Midbrain (tissue), 1 donor: ENCODE measurements around the gene SPEF1.
"Not testable (repeated sequence)": the region's sequence is repeated elsewhere in the genome, so short reads cannot be mapped to it uniquely, and the experiment has no call there.

Experiments used
- DNase-seq: peaks from one replicate; lab custom pipeline; 2025; lab: John Stamatoyannopoulos, UW

SPEF1 gene, protein sequence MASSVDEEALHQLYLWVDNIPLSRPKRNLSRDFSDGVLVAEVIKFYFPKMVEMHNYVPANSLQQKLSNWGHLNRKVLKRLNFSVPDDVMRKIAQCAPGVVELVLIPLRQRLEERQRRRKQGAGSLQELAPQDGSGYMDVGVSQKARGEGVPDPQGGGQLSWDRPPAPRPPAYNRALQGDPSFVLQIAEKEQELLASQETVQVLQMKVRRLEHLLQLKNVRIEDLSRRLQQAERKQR

DNA sequence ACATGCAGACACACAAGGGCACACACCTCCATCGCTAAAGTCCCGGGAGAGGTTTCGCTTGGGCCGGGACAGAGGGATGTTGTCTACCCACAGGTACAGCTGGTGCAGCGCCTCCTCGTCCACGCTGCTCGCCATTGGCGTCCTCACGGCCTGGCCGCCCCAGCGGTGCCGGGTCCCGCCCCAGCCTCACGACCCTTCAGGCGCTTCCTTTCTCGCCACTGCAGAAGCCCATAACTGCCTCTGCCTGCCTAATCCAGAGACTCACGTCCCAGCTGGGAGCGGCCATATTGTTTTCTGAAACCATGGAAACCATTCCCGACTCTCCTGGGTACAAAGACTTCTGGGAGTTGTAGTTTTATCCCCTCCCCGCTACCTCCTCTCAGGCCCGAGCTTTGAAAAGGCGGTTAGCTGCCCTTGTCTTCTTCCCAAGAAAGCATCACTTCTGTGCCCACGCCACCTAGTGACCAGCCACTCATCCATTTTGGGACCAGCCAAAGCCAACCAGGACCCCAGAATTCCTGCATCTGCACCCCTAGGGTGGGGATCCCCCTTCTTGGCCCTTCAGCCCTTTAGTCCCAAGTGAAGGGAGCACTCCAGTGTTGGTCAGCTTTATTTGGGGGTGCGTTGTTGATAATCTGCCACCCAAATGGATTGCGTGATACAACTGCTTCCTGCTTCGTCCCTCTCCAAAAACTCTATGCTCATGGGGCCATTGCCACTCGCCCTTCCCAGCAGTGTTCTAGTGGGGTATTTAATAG, at the start of gene SPEF1:
Gene SPEF1 (minus strand): TSS at position 296 of the 758 bp plus-strand sequence. CDS start 161 bp downstream, at position 135.
- DNase-seq, result peak; percentile 91

DNA sequence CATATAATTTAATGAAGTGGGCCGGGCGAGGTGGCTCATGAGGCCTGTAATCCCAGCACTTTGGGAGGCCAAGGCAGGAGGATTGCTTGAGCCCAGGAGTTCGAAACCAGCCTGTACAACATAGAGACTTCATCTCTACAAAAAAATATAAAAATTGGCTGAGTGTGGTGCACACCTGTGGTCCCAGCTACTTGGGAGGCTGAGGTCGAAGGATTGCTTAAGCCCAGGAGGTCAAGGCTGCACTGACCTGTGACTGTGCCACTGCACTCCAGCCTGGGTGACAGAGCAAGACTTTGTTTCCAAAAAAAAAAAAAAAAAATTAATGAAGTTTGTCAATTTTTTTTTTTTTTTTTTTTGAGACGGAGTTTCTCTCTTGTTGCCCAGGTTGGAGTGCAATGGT, 48.6 kb upstream of the SPEF1 start:
- not testable (repeated sequence) for DNase-seq

DNA sequence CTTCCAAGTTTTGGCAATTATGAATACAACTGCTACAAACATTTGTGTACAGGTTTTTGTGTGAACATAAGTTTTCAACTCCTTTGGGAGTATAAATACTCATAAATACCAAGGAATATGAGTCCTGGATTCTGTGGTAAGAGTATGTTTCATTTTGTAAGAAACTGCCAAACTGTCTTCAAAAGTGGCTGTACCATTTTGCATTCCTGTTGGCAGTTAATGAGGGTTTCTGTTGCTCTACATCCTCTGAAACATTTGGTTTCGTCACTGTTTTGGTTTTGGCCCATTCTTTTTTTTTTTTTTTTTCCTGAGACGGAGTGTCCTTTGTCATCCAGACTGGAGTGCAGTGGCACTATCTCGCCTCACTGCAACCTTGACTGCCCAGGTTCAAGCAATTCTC, 47.5 kb upstream of the SPEF1 start:
- DNase-seq, result no peak

DNA sequence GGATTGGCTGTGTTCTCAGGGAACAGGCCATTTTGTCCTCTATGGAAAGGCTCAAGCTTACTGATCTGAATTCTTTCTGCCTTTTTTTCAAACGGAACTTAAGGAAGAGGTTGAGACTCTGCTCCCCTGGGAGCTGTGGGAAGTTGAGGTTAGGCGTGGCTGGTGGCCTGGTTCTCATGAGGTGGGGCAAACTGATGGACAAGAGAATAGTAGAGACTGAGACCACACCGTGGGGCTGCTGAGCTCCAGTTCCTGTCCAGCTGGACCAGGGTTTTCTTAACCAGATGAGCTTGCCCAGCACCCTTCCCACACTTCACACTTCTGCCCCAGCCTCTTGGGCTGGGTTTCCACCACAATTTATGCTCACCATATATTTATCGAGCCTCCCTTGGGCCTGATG, 45.2 kb upstream of the SPEF1 start:
- DNase-seq, result no peak

DNA sequence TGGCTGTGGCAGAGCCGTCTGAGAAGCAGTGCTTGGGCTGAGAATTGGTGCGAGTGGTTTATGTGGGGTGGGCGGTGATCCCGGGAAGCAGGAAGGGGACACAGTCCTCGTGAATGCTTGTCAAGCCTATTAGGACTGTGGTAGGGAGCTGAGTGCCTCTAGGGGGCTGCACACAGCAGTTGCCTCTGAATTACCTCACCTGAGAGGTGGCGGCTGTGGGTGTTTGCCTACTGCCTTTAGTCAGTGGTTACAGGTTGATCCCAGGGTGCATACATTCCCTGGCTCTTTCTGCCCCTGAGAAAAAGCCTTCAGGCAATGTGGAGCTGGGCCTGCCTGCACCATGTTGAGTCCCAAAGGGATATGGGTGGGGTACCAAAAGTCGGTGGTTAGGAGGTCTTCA, 44.3 kb upstream of the SPEF1 start:
- no peak for DNase-seq

DNA sequence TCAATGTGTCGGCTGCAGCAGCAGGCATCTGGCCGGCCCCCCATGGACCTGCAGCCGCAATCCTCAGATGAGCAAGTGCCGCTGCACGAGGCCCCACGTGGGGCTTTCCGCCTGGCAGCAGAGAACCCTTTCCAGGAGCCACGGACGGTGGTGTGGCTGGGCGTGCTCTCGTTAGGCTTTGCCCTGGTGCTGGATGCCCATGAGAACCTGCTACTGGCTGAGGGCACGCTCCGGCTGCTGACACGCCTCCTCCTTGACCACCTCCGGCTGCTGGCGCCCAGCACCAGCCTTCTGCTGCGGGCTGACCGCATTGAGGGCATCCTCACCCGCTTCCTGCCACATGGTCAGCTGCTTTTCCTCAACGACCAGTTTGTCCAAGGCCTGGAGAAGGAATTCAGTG, 42.6 kb upstream of the SPEF1 start:
- DNase-seq, result no peak

DNA sequence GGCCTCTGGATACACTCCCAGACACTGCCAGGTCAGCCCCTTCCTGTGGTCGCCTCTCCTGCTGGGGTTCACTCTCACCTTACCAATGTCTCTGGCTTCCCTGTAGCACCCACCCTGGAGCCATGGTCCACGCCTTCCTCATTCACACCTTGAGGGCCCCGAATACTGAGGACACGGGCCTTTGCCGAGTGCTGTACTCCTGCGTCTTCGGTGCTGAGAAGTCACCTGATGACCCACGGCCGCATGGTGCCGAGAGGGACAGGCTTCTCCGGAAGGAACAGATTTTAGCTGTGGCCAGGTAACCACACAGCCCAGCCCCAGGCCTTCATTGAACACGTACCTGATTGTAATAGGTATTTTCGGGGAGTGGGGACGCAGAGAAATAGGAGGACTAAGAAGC, 40.7 kb upstream of the SPEF1 start:
- no peak for DNase-seq

DNA sequence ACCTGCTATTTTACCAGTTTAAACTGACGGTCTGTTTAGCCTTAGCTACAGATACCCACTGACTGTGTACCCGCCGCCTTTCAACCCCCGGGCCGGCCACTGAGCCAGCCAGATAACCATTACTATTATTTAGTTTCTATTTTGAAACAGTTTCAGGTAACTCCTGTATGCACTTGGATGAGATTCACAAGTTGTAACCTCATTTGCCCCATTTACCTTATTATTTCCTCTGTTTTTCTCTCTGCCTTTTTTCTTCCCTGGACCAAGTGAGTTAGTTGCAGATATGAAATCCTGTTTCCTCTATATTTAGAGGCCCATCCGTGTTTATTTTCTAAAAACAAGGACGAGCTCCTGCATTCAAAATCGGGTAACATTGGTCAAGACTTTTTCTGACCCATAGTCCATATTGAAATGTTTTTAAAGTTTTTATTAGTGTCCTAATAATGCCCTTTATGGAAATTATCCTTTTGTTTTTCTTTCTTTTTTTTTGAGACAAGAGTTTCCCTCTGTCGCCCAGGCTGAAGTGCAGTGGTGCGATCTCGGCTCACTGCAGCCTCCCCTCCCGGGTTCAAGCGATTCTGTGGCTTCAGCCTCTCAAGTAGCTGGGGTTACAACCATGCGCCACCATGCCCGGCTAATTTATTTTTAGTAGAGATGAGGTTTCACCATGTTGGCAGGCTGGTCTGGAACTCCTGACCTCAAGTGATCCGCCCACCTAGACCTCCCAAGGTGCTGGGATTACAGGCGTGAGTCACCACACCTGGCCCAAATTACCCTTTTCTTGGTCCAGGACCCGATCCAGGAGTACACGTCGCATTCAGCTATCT, 39.9 kb upstream of the SPEF1 start:
- DNase-seq, result no peak

DNA sequence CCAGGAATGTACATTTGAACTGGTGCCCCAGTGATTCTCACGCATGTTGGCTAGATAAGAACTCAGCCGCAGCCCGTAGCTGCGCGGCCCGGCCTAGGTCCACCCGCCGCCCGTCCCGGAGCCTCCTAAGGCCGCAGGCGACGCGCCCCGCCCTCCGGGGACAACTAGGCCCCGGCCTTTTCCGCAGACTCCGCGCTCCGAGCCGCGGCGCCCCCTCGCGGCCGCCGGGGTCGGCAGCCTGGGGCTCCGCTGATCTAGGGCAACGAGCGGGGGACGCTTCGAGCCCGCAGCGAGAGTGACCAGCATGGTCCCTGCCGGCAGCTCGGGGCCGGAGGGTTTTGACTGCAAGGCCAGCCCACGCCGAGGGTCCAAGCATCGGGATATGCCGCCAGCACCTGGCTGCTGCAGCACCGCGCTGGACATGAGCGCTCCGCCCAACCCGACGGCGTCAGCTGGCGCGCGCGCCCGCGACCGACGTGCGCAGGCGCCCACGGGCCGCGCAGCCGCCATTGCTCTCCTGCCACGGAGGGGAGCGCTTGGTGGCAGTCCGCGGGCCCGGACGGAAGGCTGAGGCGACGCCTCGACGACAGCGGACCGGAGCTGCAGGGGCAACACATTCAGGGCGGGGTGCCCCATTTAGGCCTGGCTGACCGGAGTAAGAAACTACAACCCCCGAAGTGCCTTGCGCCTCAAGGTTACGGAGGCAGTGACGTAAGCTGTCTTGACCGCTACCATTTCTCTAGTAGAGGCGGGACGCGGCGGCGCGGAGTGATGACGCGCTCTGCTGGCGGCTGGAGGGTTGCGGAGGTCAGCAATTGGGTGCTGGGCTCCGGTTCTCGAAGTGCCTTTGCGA, 39.0 kb upstream of the SPEF1 start, which contains the start of gene AP5S1:
Gene AP5S1 (plus strand): TSS at position 500 of the 853 bp plus-strand sequence. CDS start 1,571 bp downstream, outside the sequence.
- DNase-seq, result peak; percentile 96

DNA sequence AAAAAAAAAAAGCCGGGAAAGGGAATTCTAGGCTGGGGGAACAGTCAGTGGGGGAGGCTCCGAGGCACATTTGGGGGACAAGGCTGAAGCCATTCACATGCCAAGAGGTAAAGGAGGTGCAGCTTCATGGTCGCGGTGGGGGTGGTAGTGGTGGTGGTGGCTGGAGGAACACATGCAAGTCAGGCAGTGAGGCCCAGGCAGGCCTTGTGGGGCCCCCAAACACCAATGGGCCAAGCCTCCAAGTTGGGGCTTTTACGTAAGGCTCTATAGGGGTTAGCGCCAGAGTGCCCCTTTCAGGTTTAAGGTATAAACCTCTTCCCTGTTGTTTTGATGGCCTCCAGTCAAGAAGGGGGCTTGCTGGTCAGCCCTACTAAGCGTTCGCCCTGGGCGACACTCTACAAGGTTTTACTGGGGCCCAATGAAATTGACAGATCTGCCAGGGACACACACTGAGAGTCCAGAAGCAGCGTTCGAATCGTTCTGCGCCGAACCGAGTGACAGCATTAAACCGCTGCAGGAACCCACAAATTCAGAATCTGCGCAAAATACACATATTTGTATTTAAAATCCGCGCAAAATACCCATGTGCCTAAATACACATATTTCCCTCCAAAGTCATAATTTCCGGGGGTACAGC, 38.3 kb upstream of the SPEF1 start:
- no peak for DNase-seq

DNA sequence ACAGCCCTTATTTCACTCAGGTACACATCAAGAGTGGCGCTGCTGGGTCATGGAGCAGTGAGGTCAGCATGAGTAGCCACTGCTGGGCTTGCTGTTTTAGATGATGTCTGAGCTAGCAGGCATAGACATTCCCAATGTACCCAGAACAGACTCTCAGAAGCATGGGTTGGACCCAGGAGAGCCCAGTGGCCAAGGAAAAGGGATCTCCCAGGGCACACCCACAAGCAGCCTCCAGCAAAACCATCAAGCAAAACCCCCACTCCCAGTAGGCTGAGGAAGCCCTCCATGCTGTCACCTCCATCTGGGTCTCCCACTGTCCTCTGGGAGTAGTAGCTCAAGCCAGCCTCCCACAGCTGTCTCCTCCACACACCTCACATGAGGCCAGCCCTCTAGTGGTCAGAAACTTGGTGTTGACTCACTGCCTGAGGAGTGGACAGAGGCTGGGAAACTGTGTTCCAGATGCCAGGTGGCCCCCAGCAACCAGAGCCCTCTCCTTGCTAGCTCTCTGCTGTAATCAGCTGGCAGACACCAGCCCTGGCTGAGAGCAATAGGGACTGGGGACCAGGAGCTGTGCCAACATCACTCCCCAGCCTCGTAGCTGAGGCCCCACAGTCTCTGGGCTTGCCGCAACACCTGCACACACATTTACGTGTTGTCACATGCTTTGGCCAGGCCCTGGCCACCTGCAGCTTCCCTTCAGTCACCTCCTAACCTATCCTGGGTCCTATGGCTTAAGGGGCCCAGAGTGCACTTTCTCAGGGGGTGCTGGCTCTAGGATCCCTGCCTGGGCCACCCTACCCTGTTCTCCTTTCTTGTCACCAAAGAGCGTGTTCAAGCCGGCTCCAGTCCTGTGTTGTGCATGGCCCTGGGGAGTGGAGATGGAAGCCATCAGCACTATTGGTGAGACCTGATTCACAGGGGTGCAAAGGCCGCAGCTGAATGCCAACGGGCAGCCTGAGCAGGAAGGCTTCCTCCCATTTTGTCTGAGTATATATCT, 37.2 kb upstream of the SPEF1 start:
- peak; percentile 16 for DNase-seq

DNA sequence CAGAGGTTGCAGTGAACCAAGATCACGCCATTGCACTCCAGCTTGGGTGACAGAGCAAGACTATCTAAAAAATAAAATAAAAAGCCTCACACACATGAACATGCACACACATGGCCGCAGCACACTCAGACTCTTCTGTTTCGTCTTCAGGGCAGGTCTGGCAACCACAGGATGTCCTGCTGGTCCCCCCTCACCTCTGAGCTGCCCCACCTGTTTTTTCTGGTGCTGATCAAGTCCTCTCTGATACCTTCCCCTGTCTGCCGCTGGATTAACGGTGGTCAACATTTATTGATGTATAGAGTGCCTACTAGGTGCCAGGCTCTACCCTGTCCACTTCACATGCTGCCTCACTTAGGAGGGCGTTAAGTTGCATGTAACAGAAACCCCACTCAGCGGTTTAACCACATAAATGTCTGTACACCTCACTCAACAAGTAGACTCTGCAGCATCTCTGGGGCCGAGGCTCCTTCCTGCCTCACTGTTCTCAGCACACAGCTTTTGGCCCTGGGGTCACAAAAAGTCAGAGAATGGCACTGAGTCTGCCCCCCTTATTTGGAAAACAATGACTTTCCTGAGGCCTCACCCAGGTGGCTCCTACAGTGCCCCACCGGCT, 34.6 kb upstream of the SPEF1 start:
- no peak for DNase-seq

DNA sequence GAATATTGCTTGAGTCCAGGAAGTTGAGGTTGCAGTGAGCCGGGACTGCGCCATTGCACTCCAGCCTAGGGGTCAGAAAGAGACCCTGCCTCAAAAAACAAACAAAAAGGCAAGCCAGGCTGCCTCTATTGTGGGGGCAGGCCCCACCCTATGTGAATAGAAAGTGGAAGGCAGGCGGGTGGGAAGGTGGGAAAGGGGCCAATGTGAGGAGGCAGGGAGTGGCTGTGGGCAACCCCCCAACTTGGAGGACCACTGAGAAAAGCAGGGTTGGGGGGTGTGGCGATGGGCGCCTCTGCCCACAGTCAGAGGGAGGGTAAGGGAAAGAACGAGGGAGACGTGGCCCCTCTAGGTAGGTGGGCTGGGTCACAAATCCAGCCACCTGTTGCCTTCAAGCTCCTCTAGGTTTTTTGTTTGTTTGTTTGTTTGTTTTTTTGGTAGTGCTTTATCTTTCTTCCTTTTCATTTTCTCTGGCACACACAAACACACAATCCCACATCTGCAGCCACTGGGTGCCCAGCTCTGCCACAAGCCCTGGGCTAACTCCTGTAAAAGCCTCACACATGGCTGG, 33.8 kb upstream of the SPEF1 start:
- no peak for DNase-seq

DNA sequence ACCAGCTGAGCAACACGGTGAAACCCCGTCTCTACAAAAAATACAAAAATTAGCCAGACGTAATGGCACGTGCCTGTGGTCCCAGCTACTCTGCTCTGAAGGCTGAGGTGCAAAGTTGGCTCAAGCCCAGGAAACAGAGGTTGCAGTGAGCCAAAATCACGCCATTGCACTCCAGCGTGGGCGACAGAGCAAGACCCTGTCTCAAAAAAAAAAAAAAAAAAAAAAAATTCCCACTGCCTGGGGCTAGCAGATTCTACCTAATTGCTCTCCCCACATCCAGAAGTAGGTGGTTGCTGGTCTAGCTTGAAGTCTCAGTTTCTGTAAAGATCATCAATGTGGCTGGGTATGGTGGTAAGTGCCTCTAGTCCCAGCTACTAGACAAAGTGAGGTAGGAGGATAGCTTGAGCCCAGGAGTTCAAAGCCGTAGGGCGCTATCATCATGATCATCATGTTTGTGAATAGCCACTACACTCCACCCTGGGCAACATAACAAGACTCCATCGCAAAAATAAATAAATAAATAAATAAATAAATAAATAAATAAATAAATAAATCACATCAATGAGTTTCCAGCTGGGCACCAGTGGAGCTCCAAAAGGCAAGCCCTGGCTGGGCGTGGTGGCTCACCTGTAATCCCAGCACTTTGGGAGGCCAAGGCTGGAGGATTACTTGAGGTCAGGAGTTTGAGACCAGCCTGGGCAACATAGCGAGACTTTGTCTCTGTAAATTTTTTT, 32.8 kb upstream of the SPEF1 start:
- DNase-seq, result no peak

DNA sequence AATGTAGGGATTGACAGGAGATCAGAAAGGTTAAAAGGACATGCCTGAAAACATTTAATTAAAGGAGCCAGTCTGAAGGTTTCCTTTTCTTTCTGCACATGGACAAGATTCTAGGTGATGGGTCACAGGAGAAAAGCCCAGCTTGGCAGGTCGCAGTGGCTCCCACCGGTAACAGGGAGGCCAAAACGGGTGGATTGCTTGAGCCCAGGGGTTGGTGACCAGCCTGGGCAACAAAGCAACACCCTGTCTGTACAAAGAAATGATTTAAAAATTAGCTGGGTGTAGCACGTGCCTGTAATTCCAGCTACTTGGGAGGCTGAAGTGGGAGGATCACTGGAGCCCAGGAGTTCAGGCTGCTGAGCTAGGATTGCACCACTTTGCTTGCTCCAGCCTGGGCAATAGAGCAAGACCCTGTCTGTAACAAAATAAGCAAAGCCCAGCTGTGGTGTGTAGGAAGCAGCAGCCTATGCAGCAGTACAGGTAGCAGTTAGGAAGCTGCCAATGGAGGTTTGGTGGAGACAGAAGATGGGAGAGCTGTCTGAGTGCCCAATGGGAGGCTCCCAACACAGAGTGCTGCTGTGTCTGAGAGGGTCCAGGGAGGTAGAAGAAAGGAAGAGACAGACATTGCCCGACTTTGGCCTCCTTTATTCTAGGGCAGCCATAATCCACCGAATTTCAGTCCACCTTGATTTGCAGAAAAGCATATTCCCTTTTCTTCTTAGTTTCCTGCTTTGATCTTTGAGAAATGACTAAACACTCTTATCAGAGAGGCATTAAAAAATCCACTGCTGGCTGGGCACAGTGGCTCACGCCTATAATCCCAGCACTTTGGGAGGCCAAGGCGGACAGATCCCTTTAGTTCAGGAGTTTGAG, 32.0 kb upstream of the SPEF1 start:
- no peak for DNase-seq

DNA sequence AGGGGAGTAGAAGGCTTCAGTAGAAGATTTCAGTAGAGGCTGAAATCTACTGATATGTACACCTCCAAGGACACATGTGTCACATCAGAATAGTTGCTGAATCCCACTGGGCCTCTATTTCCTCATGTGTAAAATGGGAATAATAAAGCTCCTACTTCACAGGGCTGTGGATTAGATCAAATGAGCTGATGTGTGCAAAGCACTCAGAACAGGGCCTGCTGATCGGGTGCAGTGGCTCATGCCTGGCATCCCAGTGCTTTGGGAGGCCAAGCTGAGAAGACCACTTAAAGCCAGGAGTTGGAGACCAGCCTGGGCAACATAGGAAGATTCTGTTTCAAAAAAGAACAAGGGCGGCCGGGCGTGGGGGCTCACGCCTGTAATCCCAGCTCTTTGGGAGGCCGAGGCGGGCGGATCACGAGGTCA, 31.0 kb upstream of the SPEF1 start:
- no peak for DNase-seq

DNA sequence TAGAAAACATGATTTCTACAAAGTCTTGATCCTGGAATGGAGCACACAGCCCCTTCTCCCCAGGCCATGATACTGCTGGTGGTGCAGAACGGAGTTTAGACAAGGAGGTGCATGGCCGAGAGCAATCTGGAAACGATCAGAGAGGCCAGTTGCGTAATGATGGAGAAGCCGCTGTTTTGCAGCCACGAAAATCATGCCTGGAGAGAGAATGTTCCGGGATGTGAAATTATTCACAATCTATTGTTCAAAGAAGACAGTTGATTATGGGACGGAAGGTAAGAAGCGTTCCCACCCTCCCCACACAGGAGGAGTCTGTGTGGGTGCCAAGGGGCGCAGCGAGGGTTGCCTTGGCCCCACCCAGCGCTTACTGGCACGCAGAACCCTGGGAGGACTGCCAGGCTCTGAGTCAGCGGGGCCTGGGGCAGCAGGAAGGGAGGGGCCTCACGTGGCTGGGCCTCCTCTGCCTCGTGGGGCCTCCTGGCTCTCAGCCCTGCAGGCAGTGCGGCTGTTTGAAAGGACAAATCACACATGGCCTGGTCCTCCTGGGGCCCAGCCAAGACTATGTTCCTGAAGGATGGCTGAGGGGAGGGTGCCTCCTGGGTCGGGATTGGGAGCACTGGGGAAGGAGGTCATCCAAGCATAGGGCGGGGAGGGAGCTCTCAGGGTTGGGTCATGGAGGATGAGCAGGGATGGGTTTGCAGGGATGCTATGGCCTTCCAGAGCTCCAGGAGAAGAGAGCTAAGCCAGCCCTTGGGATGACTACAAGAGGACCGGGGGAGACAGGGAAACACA, 30.4 kb upstream of the SPEF1 start:
- peak; percentile 95 for DNase-seq
